Osteoblast (primary cell): ENCODE results near the gene PBX2. TPM values are rescaled to one million over a fixed set of nuclear protein-coding genes. Genes with fewer than 3 reads are reported as not detected.

Experiments used
- DNase-seq: peaks from one replicate; pipeline ENCODE4 v3.0.0; 2011; ENCODE audit warnings: low spot score, mixed read lengths; ENCODE audit not compliant: insufficient read length; ENCODE audit errors: missing footprints
- H2AFZ ChIP-seq: 2 replicates; pipeline ENCODE4 v1.6.0; 2011; ENCODE audit warnings: mild to moderate bottlenecking, low read length
- H3K27ac ChIP-seq: 2 replicates; pipeline ENCODE4 v1.5.1; 2011; ENCODE audit warnings: mild to moderate bottlenecking, low read depth, low read length, moderate library complexity
- H3K27me3 ChIP-seq: 2 replicates; pipeline ENCODE4 v1.6.0; 2012; ENCODE audit warnings: mild to moderate bottlenecking, control low read depth, inconsistent platforms, low read length, moderate library complexity; ENCODE audit not compliant: insufficient read depth
- H3K36me3 ChIP-seq: 2 replicates; pipeline ENCODE4 v1.5.1; 2011; ENCODE audit warnings: mild to moderate bottlenecking, low read length, control low read depth, moderate library complexity; ENCODE audit not compliant: insufficient read depth
- H3K4me1 ChIP-seq: 2 replicates; pipeline ENCODE4 v1.5.1; 2011; ENCODE audit warnings: mild to moderate bottlenecking, low read length, control low read depth, moderate library complexity; ENCODE audit not compliant: insufficient read depth
- H3K4me2 ChIP-seq: 2 replicates; pipeline ENCODE4 v1.6.0; 2011; ENCODE audit warnings: mild to moderate bottlenecking, low read length; ENCODE audit not compliant: insufficient read depth
- H3K4me3 ChIP-seq: fragments of 200-600 bp; sonication (generic); 3 replicates; pipeline ENCODE4 v1.5.1; 2012; ENCODE audit warnings: mild to moderate bottlenecking, low read length, inconsistent platforms; ENCODE audit not compliant: insufficient read depth
- H3K79me2 ChIP-seq: 2 replicates; pipeline ENCODE4 v1.6.0; 2012; ENCODE audit warnings: mild to moderate bottlenecking, low read length, control low read depth, inconsistent platforms; ENCODE audit not compliant: insufficient read depth
- H3K9me3 ChIP-seq: 2 replicates; pipeline ENCODE4 v1.5.1; 2011; ENCODE audit warnings: low read depth, low read length, control low read depth
- H4K20me1 ChIP-seq: 2 replicates; pipeline ENCODE4 v1.6.0; 2012; ENCODE audit warnings: mild to moderate bottlenecking, low read length, control low read depth; ENCODE audit not compliant: insufficient read depth
- total RNA-seq: library from RNA; depleted of rRNA; stranded (reverse); fragments of >200 nt; gene quantifications from 2 replicates; pipeline ENCODE4 v1.2.3, GENCODE V29; 2012
- TF ChIP-seq, protein P1 (sequence below): IDR thresholded peaks from 2 replicates; pipeline ENCODE4 v1.5.1; 2011; ENCODE audit warnings: mild to moderate bottlenecking, low read depth, low read length, moderate library complexity; ENCODE audit errors: extremely low read depth

Gene PBX2
- total RNA-seq, 1 donor = 17.4 TPM

- Histone ChIP-seq H3K4me2 (no peak overlapping the region), H2AFZ (no peak overlapping the region), H3K36me3 (no peaks in the 10 kb centered on the region), H3K4me3 (no peak overlapping the region), H3K79me2 (no peaks in the 10 kb centered on the region), H3K27ac (no peak overlapping the region), H3K9me3 (no peaks in the 10 kb centered on the region), H3K4me1 (no peaks in the 10 kb centered on the region), H4K20me1 (no peaks in the 10 kb centered on the region), H3K27me3 (no peaks in the 10 kb centered on the region)
- TF ChIP-seq, protein P1, sequence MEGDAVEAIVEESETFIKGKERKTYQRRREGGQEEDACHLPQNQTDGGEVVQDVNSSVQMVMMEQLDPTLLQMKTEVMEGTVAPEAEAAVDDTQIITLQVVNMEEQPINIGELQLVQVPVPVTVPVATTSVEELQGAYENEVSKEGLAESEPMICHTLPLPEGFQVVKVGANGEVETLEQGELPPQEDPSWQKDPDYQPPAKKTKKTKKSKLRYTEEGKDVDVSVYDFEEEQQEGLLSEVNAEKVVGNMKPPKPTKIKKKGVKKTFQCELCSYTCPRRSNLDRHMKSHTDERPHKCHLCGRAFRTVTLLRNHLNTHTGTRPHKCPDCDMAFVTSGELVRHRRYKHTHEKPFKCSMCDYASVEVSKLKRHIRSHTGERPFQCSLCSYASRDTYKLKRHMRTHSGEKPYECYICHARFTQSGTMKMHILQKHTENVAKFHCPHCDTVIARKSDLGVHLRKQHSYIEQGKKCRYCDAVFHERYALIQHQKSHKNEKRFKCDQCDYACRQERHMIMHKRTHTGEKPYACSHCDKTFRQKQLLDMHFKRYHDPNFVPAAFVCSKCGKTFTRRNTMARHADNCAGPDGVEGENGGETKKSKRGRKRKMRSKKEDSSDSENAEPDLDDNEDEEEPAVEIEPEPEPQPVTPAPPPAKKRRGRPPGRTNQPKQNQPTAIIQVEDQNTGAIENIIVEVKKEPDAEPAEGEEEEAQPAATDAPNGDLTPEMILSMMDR = no peak
- DNase-seq = no peak
Measured at GRCh38 chr6:32224696-32225095, 34.7 kb upstream of the PBX2 start.

DNA sequence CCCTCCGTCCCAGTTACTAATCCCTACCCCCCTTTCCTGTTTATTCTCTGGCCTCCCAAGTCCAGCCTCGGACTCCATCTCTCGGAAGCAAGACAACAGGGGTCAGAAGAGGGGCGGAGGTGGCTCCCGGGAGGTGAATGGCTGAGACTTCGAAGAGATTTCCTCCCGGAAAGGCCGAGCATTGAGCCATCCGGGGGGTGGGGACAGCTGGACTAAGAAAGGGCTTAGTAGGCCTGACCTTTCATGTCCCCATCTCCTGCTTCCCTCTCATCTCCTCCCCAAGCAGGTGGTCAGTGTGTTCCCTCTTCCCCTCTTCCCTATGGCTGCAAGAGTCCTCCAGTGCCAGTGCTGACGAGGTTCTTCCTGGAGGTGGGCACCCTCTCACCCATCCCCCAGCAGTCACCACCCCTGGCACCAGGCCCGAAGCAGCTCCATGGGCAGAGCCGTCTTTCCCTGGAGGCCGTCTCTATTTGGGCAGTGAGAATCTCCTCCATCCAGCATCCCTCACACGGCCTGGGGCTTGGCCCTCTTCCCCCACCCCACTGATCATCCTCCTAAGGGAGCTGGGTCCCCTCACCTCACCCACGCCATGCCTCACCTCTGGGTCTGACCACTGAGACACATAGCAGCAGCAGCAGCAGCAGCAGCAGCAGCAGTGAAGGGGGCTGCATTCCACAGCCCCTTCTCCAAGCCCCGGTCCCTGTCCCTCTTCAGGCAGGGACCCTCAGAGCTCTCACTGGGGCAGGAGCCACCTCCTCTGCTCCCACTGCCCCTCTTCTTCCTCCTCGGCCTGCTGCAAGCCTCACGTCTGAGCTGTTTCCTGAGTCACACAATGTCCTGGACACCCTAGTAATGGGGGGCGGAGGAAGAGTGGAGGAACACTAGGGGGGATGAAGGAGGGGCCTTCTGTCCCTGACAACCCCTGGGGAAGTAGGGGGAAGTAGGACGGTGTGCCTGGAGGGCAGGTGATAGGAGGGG, 33.5 kb upstream of the PBX2 start, which contains the start of gene NOTCH4:
Gene NOTCH4, minus strand, starts transcription at position 810 of the 978 bp plus-strand sequence. Its CDS starts 139 bp downstream, at position 671.
- DNase-seq = no peak
- Histone ChIP-seq H4K20me1 (no peaks in the 10 kb centered on the region), H3K4me1 (no peaks in the 10 kb centered on the region), H3K4me3 (no peak within 1 kb of the TSS), H3K27ac (no peak within 1 kb of the TSS), H2AFZ (no peak within 1 kb of the TSS), H3K36me3 (no peaks in the 10 kb centered on the region), H3K27me3 (peaks cover 3% of the 10 kb centered on the region), H3K79me2 (no peaks in the 10 kb centered on the region), H3K4me2 (no peak within 1 kb of the TSS), H3K9me3 (no peaks in the 10 kb centered on the region)
- TF ChIP-seq, protein P1 = no peak

- no peak overlapping the region for H2AFZ ChIP-seq
- no peaks in the 10 kb centered on the region for H3K9me3 ChIP-seq
Measured at GRCh38 chr6:32222333-32223230, 32.6 kb upstream of the PBX2 start.

More at GRCh38 chr6:32222333-32223230, 32.6 kb upstream of the PBX2 start:
- DNase-seq = no peak
- peaks cover 5% of the 10 kb centered on the region for H3K27me3 ChIP-seq
- H3K4me3 ChIP-seq = no peak overlapping the region
- H3K27ac ChIP-seq = no peak overlapping the region
- TF ChIP-seq, protein P1 = no peak
- H3K36me3 ChIP-seq = no peaks in the 10 kb centered on the region
- no peaks in the 10 kb centered on the region for H4K20me1 ChIP-seq
- H3K4me2 ChIP-seq = no peak overlapping the region
- H3K4me1 ChIP-seq = no peaks in the 10 kb centered on the region
- H3K79me2 ChIP-seq = no peaks in the 10 kb centered on the region
